ENCODE results near the gene SH3BP5L. TPM values are rescaled to one million over a fixed set of nuclear protein-coding genes. Genes with fewer than 3 reads are reported as not detected.

Gene SH3BP5L
- total and polyA plus RNA-seq, 2 of the 13 experiments (the other 11 are each of a cell fraction or from before 2014, with no cell fraction given), result 10.3 to 14.9 TPM

- TF ChIP-seq, protein P1, sequence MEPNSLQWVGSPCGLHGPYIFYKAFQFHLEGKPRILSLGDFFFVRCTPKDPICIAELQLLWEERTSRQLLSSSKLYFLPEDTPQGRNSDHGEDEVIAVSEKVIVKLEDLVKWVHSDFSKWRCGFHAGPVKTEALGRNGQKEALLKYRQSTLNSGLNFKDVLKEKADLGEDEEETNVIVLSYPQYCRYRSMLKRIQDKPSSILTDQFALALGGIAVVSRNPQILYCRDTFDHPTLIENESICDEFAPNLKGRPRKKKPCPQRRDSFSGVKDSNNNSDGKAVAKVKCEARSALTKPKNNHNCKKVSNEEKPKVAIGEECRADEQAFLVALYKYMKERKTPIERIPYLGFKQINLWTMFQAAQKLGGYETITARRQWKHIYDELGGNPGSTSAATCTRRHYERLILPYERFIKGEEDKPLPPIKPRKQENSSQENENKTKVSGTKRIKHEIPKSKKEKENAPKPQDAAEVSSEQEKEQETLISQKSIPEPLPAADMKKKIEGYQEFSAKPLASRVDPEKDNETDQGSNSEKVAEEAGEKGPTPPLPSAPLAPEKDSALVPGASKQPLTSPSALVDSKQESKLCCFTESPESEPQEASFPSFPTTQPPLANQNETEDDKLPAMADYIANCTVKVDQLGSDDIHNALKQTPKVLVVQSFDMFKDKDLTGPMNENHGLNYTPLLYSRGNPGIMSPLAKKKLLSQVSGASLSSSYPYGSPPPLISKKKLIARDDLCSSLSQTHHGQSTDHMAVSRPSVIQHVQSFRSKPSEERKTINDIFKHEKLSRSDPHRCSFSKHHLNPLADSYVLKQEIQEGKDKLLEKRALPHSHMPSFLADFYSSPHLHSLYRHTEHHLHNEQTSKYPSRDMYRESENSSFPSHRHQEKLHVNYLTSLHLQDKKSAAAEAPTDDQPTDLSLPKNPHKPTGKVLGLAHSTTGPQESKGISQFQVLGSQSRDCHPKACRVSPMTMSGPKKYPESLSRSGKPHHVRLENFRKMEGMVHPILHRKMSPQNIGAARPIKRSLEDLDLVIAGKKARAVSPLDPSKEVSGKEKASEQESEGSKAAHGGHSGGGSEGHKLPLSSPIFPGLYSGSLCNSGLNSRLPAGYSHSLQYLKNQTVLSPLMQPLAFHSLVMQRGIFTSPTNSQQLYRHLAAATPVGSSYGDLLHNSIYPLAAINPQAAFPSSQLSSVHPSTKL (CRISPR knock-in tag; IDR thresholded peaks at IDR 0.05), result peak; percentile 23; the same call in 1 of the 2 replicates
- no peak for TF ChIP-seq MATR3 (CRISPR knock-in tag; IDR thresholded peaks at IDR 0.05)
- TF ChIP-seq CENPBD1 (CRISPR knock-in tag; IDR thresholded peaks at IDR 0.05; ENCODE audit: borderline replicate concordance, low read depth), result no peak
- TF ChIP-seq, protein P2, sequence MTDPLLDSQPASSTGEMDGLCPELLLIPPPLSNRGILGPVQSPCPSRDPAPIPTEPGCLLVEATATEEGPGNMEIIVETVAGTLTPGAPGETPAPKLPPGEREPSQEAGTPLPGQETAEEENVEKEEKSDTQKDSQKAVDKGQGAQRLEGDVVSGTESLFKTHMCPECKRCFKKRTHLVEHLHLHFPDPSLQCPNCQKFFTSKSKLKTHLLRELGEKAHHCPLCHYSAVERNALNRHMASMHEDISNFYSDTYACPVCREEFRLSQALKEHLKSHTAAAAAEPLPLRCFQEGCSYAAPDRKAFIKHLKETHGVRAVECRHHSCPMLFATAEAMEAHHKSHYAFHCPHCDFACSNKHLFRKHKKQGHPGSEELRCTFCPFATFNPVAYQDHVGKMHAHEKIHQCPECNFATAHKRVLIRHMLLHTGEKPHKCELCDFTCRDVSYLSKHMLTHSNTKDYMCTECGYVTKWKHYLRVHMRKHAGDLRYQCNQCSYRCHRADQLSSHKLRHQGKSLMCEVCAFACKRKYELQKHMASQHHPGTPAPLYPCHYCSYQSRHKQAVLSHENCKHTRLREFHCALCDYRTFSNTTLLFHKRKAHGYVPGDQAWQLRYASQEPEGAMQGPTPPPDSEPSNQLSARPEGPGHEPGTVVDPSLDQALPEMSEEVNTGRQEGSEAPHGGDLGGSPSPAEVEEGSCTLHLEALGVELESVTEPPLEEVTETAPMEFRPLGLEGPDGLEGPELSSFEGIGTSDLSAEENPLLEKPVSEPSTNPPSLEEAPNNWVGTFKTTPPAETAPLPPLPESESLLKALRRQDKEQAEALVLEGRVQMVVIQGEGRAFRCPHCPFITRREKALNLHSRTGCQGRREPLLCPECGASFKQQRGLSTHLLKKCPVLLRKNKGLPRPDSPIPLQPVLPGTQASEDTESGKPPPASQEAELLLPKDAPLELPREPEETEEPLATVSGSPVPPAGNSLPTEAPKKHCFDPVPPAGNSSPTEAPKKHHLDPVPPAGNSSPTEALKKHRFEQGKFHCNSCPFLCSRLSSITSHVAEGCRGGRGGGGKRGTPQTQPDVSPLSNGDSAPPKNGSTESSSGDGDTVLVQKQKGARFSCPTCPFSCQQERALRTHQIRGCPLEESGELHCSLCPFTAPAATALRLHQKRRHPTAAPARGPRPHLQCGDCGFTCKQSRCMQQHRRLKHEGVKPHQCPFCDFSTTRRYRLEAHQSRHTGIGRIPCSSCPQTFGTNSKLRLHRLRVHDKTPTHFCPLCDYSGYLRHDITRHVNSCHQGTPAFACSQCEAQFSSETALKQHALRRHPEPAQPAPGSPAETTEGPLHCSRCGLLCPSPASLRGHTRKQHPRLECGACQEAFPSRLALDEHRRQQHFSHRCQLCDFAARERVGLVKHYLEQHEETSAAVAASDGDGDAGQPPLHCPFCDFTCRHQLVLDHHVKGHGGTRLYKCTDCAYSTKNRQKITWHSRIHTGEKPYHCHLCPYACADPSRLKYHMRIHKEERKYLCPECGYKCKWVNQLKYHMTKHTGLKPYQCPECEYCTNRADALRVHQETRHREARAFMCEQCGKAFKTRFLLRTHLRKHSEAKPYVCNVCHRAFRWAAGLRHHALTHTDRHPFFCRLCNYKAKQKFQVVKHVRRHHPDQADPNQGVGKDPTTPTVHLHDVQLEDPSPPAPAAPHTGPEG (CRISPR knock-in tag; IDR thresholded peaks at IDR 0.05), result no peak
- TF ChIP-seq, protein P3, sequence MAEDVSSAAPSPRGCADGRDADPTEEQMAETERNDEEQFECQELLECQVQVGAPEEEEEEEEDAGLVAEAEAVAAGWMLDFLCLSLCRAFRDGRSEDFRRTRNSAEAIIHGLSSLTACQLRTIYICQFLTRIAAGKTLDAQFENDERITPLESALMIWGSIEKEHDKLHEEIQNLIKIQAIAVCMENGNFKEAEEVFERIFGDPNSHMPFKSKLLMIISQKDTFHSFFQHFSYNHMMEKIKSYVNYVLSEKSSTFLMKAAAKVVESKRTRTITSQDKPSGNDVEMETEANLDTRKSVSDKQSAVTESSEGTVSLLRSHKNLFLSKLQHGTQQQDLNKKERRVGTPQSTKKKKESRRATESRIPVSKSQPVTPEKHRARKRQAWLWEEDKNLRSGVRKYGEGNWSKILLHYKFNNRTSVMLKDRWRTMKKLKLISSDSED (CRISPR knock-in tag; IDR thresholded peaks at IDR 0.05), result no peak; the same call in 1 of the 2 replicates
- peak; percentile 70; the same call in 1 of the 2 replicates for TF ChIP-seq ZMYM3 (CRISPR knock-in tag; IDR thresholded peaks at IDR 0.05)
- peak; percentile 58; the same call in 1 of the 2 replicates for TF ChIP-seq E2F1 (CRISPR knock-in tag; IDR thresholded peaks at IDR 0.05)
- TF ChIP-seq MXD4 (CRISPR knock-in tag; IDR thresholded peaks at IDR 0.05), result no peak; the same call in 1 of the 2 replicates
- 0 out of 2 replicates have a peak, but pooled peaks have one; percentile 66 for TF ChIP-seq ZNF704 (CRISPR knock-in tag; IDR thresholded peaks at IDR 0.05; ENCODE audit: borderline replicate concordance)
- TF ChIP-seq FOXK2 (IDR thresholded peaks at IDR 0.05), result no peak
- TF ChIP-seq ZNF556 (CRISPR knock-in tag; IDR thresholded peaks at IDR 0.05; ENCODE audit: borderline replicate concordance), result 0 out of 2 replicates have a peak, but pooled peaks have one; percentile 32
- TF ChIP-seq SIN3B (IDR thresholded peaks at IDR 0.05; ENCODE audit: low read length), result no peak
- TF ChIP-seq MEIS2 (CRISPR knock-in tag; IDR thresholded peaks at IDR 0.05), result no peak; the same call in 1 of the 2 replicates
Observed at GRCh38 chr1:248862998-248863881, 37.5 kb upstream of the SH3BP5L start (continued).
